22Rv1 (cell line): ENCODE data around the gene EPHA10.

Experiments used
- ZFX ChIP-seq: fragments of 450-650 bp; IDR thresholded peaks from 2 replicates; pipeline ENCODE4 v1.6.1; 2017; ENCODE audit warnings: antibody characterized with exemption, borderline replicate concordance
- TF ChIP-seq, protein P1 (sequence below): fragments of 450-650 bp; IDR thresholded peaks from 2 replicates; pipeline ENCODE4 v1.5.1; 2017; ENCODE audit warnings: mild to moderate bottlenecking

- TF ChIP-seq, protein P1, sequence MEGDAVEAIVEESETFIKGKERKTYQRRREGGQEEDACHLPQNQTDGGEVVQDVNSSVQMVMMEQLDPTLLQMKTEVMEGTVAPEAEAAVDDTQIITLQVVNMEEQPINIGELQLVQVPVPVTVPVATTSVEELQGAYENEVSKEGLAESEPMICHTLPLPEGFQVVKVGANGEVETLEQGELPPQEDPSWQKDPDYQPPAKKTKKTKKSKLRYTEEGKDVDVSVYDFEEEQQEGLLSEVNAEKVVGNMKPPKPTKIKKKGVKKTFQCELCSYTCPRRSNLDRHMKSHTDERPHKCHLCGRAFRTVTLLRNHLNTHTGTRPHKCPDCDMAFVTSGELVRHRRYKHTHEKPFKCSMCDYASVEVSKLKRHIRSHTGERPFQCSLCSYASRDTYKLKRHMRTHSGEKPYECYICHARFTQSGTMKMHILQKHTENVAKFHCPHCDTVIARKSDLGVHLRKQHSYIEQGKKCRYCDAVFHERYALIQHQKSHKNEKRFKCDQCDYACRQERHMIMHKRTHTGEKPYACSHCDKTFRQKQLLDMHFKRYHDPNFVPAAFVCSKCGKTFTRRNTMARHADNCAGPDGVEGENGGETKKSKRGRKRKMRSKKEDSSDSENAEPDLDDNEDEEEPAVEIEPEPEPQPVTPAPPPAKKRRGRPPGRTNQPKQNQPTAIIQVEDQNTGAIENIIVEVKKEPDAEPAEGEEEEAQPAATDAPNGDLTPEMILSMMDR = no peak
- TF ChIP-seq ZFX = no peak
Observed at GRCh38 chr1:37748565-37748964, 16.4 kb downstream of the EPHA10 start.
